Stimulated activated CD4-positive, alpha-beta T cell treated with anti-CD3 and anti-CD28 coated beads, Interleukin-1b, Interleukin-23, amount 100 ng/mL, for 1 hour (primary cell): ENCODE results near the gene FAM222A.

Experiments
- DNase-seq, 2 donors: peaks; one replicate each; pipeline ENCODE4 v3.0.0-alpha.2; 2020; ENCODE audit warnings: low read depth in 2 of 2

FAM222A gene

DNA sequence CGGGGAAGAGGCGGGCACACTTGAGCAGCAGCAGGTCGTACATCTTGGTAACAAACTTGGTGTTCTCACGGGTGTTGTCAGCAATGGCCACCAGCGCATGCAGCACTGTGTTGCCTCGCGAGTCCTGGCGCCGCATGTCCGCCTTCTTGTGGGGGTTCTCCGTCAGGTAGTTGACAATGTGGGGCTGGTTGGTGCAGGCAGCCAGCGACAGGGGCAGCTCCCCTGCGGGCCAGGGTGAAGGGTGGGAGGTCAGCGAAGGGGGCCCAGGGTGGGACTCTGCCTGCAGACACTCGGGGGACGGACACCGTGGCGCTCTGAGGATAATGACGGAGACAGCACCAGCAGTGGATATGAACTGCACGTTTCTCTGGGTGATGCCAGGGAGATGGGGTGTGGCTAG lies 85.1 kb downstream of the FAM222A start:
- no peak for DNase-seq

DNA sequence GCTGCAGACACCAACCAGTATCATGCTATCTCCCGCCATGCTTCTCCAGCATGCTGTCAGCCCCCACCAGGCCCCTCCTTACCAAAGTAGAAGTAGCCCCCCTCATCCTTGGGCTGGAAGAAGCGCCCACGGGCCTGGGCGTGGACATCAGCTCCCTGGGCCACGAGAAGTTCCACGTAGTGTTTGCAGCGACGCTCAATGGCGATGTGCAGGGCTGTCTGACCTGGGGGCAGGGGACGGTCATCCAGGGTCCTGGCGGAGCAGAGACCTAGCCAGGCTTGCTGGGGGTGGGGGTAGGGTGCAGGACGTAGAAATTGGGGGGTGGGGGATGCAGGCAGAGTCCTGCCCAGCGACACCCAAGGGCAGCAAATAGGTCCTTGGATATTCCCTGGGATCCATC lies 86.9 kb downstream of the FAM222A start:
- DNase-seq: no peak

GRCh38 chr12:109802828-109803227 lies 89.2 kb downstream of the FAM222A start:
- no peak for DNase-seq

GRCh38 chr12:109803678-109804077 lies 90.1 kb downstream of the FAM222A start:
- no peak for DNase-seq

- peak; percentile 29 to 51 for DNase-seq
These were observed 91.5 kb downstream of the FAM222A start for GRCh38 chr12:109804820-109805761.

DNA sequence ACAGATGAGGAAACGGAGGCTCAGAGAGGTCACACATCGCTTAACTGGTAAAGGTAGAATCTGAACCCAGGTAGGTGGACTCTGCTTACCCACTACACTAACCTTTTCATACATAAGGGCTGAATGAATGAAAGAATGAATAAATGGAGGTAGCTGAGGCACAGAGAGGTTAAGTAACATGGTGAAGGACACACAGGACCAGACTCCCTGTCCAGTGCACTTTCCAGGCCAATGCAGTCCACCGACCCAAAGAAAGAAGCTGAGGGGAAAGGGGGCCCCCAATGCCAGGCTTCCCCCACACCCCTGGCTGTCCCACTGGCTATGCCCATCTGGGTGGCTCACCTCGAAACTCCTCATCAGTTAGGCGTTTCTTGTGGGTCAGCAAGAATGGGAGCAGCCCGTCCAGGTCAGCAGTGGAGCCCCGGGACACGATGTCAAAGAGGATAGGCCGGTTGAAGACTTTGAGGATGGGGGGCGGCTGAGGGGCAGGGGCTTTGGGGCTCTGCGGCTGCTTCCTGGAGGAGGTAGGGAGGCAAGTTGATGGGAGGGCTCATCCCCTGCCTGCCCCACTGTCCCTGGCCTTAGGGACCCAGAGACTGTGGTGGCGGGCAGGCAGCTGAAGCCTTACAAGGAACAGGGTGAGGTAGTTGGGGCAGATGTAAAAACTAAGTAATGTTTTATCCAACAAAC lies 94.5 kb downstream of the FAM222A start:
- DNase-seq: no peak

DNA sequence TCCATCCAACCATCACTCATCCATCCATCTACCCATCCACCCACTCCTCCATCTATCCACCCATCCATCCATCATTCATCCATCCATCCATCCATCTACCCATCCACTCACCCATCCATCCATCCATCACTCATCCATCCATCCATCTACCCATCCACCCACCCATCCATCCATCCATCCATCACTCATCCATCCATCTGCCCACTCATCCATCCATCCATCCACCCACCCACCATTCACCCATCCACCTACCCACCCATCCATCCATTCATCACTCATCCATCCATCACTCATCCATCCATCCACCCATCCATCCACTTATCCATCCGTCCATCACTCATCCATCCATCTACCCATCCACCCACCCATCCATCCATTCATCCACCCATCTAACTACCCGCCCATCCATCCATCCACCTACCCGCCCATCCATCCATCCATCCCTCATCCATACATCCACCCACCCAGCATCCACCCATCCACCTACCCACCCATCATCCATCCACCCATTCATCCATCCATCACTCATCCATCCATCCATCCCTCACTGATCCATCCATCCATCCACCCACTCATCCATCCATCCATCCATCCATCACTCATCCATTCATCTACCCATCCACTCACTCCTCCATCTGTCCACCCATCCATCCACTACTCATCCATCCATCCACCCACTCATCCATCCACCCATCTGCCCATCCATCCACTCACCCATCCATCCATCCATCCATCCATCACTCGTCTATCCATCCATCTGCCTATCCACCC lies 95.4 kb downstream of the FAM222A start:
- DNase-seq: no peak

DNA sequence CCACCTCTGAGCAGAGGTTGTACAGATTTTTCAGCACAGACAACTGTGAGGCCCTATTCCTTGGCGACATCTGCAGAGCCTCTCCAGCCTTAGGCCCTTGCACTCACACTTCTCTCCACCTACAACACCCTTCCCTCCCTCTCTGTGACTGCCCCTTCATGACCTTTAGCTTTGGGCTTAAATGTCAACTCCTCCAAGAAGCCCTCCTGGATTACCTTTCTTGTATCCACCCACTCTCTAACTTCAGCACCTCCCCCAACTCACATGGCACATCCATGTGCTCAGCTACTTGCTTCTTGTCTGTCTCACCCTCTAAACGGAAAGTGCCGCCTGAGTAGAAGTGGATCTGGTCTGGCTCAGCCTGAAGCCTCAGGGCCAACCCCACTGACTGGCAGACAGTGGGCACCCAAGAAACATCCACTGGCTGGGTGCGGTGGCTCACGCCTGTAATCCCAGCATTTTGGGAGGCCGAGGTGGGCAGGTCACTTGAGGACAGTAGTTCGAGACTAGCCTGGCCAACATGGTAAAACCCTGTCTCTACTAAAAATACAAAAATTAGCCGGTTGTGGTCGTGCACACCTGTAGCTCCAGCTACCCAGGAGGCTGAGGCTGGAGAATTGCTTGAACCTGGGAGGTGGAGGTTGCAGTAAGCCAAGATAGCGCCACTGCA lies 97.5 kb downstream of the FAM222A start:
- no peak for DNase-seq

- no peak for DNase-seq
These were observed 98.0 kb downstream of the FAM222A start for GRCh38 chr12:109811624-109811995.

DNA sequence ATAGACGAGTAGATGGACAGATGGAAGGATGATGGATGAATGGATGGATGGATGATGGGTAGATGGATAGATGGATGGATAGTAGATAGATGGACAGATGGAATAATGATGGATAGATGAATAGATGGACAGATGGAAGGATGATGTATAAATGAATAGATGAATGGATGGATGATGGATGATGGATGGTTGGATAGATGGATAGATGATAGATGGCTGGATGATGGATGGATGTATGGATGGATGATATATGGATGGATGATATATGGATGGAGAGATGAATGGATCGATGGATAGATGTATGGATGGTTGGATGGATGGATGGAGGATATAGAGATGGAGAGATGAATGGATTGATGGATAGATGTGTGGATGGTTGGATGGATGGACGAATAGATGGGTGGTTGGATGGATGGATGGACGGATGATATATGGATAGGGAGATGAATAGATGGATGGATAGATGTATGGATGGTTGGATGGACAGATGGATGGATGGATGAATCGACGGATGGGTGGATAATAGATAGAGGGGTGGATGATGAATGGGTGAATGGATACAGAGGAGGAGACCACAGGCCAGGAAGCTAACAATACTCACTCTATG lies 100.3 kb downstream of the FAM222A start:
- DNase-seq: no peak

DNA sequence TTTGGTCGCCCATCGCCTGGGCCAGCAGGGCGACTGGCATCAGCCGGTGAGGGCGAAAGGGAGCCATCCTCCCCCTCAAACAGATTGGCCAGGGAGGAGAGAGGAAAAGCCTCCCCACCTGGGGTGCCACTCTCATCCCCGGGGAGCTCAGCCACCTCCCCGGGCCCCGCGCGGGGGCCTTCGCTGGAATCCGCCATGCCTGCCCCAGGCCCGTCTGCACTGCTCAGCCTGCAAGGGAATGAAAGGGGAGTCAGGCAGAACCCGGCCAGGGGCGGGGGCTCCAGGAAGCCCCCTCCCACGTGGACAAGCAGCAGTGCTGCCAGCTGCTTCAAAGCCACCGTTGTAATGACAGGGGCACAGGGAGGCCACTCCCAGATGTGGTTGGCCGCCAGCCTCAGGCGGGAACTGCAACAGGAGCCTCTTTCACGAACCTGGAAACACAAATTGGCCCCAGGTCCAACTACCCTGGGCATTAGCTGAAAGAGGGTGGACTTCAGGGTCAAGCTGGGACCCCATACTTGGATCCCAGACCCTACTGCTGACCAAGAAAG lies 101.0 kb downstream of the FAM222A start:
- no peak for DNase-seq

DNA sequence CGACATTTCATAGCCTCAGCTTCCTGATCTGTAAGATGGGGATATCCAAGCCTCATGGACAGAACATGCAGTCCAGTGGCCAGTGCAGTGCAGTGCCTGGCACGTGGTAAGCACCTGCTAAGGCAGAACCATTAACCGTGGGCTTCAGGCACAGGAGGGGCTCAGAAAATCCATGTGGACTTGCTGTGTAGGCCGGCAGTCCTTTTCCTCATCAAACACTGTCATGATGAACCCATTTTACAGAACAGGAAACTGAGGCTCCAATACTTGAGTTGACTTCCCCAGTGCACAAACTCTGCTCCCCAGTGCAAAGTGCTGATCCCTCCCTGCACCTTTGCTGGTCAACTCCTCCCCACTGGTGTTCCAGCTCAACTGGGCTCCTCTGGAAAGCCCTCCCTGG lies 101.6 kb downstream of the FAM222A start:
- DNase-seq: no peak

DNA sequence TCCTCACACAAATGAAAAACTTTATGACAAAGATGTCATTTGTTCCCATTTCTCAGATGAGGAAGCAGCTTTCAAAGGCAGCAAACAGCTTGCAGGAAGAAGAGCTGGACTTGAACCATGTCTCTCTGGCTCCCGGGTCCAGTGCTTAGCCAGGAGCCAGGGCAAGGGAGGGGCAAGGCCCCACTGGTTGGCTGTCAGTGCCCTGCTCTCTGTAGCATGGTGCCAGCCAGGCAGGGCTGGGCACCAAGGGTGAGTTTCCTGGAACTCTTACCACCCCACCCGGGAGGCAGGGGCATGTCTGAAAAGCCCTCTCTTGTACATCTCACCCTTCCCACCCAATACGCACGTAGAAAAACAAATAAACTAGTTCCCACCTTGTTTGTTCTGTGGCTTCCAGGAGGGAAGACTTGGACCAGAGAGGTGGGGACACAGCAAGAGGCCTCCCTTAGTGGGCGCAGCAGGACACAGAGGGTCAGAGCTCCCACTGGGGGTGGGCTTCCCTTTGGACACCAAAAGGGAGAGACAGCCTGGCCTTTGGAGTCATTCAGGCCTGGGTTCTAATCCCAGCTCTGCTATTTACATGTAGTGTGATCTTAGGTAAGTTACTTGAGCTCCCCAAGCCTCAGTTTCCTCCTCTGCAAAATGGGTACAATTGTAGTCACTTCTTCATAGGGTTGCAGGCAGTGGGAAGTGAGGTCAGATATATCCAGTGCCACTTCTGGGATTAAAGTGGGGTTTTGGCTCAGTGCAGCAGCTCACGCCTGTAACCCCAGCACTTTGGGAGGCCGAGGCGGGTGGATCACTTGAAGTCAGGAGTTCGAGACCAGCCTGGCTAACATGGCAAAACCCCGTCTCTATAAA lies 102.4 kb downstream of the FAM222A start:
- DNase-seq: no peak

DNA sequence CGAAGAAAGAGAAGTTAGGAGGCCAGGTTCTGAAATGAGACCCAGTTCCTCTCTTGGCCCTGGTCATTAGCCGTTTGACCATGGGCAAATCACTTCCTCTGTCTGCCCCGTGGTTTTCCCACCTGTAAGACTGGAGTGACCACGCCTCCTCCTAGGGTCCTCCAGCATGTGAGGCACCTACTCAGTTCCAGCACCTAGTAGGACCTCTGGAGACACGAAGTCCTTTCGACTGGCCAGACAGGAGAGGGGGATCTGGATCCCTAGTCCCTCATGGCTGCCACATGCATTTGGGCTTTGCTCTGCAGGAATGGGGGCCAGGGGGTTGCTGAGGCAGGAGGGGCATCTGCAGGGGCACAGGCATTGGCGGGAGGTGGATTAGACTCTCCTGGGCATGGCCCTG lies 103.2 kb downstream of the FAM222A start:
- DNase-seq: no peak

- no peak for DNase-seq
These were observed 104.1 kb downstream of the FAM222A start for GRCh38 chr12:109817627-109818231.

DNA sequence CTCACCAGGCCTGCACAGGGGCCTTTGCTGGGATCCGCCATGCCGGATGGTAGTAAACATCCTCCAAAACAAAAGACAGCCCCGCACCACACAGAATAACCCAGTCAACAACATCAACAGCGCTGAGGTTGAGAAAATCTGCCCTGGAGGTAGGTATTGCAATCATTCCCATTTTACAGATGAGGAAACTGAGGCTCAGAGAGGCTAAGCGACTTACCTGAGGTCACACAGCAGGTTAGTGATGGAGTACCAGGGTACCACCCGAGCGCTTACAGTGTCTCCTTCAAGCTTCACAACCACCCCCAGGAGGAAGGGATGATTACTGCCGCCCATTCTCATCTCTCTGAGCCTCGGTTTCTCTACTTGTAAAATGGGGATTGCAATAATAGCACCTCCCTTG lies 104.6 kb downstream of the FAM222A start:
- no peak for DNase-seq

DNA sequence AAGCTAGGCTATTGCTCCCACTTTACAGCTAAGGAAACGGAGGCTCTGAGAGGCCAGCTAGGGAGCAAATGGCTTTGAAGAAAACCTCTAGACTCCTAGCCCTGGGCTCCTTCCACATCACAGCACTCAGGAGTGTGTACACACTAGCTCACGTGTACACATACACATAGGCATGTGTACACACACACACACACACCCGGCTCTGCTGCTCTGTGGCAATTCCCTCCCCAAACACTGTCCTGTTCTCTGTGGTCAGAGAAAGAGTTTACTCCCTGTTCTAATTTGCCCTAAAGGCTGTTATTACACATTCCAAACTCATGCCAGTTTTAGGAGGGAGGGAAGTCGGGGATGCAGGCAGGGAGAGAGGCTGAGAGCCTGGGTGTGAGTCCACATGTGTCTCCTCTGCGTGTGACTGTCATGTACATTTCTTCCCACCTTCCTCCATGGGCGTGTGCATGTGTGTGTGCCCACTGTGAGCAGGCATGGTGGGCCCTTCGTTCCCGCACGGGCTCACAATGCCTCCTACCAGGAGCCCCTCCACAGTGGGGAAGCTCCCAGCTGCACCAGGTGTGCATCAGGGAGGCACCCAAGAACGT lies 105.4 kb downstream of the FAM222A start:
- no peak for DNase-seq
